Cerebellar nuclear complex (tissue), 1 donor: ENCODE results near the gene TRMT2B.
"Not testable (repeated sequence)": the region's sequence is repeated elsewhere in the genome, so short reads cannot be mapped to it uniquely, and the experiment has no call there.

Experiments used
- DNase-seq, 2 experiments: peaks; one replicate each; lab custom pipeline; 2025; lab: John Stamatoyannopoulos, UW

The TRMT2B gene

GRCh38 chrX:100999451-100999850 is 52.5 kb downstream of the TRMT2B start:
- no peak for DNase-seq

GRCh38 chrX:100995469-100995868 is 56.4 kb downstream of the TRMT2B start:
- no peak for DNase-seq

GRCh38 chrX:100994352-100995281 is 57.3 kb downstream of the TRMT2B start:
- no peak for DNase-seq

GRCh38 chrX:100990139-100990538 is 61.8 kb downstream of the TRMT2B start:
- DNase-seq = no peak

- no peak for DNase-seq
Observed at GRCh38 chrX:100984818-100985217, 67.1 kb downstream of the TRMT2B start.

GRCh38 chrX:100981498-100981845 is 70.4 kb downstream of the TRMT2B start:
- DNase-seq = not testable (repeated sequence)

GRCh38 chrX:100980608-100981497 is 71.1 kb downstream of the TRMT2B start:
- no peak for DNase-seq

- no peak for DNase-seq
Observed at GRCh38 chrX:100979881-100980607, 71.9 kb downstream of the TRMT2B start.

- DNase-seq = no peak
Observed at GRCh38 chrX:100976211-100976610, 75.7 kb downstream of the TRMT2B start.

GRCh38 chrX:100975212-100975611 is 76.7 kb downstream of the TRMT2B start:
- DNase-seq = no peak

GRCh38 chrX:100973411-100973810 is 78.5 kb downstream of the TRMT2B start:
- DNase-seq = no peak

- no peak for DNase-seq
Observed at GRCh38 chrX:100969936-100970335, 82.0 kb downstream of the TRMT2B start.

GRCh38 chrX:100969408-100969807 is 82.5 kb downstream of the TRMT2B start, which contains the start of gene ARL13A:
Gene ARL13A, plus strand, starts transcription at chrX:100969708. Its CDS starts 3,982 bp downstream, at chrX:100973690.
- DNase-seq = no peak

- no peak for DNase-seq
Observed at GRCh38 chrX:100964362-100964761, 87.5 kb downstream of the TRMT2B start.

- DNase-seq = no peak
Observed at GRCh38 chrX:100962811-100963210, 89.1 kb downstream of the TRMT2B start.
